Left renal cortex interstitium (tissue), 4 donors: ENCODE data around the gene CAMSAP1. TPM values are rescaled to one million over a fixed set of nuclear protein-coding genes. Genes with fewer than 3 reads are reported as not detected.
"Not testable (repeated sequence)": the region's sequence is repeated elsewhere in the genome, so short reads cannot be mapped to it uniquely, and the experiment has no call there.

Experiments
- DNase-seq, 4 donors: peaks; one replicate each; pipeline ENCODE4 v3.0.0-alpha.2; 2013; ENCODE audit warnings: low read depth in 4 of 4, low spot score in 2 of 4, missing footprints in 1 of 4
- polyA plus RNA-seq, 4 donors: library from polyadenylated mRNA; unstranded; fragments of 120-200 nt; gene quantifications; one replicate each; pipeline ENCODE4 v1.2.1, GENCODE V29; 2013; ENCODE audit not compliant: insufficient read length in 4 of 4

CAMSAP1 gene
- polyA plus RNA-seq, 4 donors = 21.9 to 28.1 (median 23.9) TPM

DNA sequence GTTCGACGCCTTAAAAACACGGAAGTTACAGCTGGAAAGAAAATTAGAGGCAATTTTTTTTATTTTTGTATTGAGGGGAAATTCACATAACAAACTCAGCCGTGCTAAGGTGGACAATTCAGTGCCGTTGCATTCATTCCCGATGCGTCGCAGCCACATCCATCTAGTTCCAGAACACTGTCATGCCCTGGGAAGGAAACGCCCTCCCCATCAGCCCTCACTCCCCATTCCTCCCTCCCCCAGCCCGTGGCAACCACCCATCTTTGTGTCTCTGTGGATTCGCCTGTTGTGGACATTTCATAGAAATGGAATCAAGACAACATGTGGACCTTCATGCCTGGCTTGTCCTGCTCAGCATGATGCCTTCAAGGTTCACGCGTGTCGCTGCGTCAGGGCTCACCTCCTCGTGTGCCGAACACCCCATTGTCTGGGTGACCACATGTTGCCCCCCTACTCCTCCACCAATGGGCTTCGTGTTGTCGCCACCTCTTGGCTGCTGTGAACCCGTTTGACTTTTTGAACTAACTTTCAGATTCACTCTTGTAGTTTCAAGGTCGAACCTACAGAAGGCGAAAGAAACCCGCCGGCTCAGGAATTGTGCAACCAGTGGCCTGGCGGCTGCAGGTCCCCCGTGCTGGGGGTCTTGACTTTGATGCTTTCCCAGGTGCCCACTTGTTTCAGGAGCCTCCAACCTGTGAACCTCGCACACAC lies 17.4 kb upstream of the CAMSAP1 start:
- no peak for DNase-seq

DNA sequence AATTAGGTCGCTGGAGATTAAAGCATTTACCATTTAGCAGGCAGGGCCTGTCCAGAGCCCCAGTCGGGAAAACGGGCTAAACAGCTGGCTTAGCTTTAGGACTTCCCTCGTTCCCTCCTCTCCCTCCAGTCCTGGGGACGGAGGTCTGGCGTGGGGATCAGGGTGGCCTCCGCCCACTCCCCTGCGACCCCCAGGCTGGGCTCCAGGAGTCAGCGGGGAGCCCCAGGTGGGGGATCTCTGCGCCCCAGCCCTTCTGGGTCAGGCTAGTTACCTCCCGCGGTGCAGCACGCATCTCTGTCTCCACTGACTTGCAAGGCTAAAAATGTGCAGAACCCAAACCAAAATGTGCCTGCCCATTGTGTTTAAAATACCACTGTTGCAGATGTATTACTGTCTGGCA lies 16.2 kb upstream of the CAMSAP1 start:
- no peak for DNase-seq

GRCh38 chr9:135921749-135922310 lies 14.5 kb upstream of the CAMSAP1 start:
- DNase-seq = no peak

- DNase-seq = no peak
These were observed 13.7 kb upstream of the CAMSAP1 start for GRCh38 chr9:135920973-135921585.

GRCh38 chr9:135920256-135920930 lies 13.0 kb upstream of the CAMSAP1 start:
- DNase-seq = no peak

GRCh38 chr9:135919318-135919890 lies 12.1 kb upstream of the CAMSAP1 start:
- no peak for DNase-seq

DNA sequence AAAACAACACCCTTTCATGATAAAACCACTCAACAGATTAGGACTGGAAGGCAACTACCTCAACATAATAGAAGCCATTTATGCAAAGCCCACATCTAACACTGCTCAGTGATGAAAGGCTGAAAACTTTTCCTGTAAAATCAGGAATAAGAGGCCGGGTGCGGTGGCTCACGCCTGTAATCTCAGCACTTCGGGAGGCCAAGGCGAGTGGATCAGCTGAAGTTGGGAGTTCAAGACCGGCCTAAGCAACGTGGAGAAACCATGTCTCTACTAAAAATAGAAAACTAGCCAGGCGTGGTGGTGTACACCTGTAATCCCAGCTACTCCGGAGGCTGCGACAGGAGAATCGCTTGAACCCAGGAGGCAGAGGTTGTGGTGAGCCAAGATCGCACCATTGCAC lies 8.9 kb upstream of the CAMSAP1 start:
- not testable (repeated sequence) for DNase-seq

- no peak for DNase-seq
These were observed 7.6 kb upstream of the CAMSAP1 start for GRCh38 chr9:135914921-135915320.

DNA sequence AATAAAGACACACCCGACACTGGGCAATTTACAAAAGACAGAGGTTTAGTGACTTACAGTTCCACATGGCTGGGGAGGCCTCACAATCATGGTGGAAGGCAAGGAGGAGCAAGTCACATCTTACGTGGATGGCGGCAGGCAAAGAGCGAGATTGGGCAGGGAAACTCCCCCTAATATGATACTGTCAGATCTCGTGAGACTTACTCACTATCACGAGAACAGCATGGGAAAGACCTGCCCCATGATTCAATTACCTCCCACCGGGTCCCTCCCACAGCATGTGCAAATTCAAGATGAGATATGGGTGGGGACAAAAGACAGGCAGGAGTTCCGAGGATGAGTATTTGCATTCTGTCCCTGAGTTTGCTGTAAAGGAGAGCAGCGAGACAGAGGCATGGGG lies 3.9 kb upstream of the CAMSAP1 start:
- DNase-seq = not testable (repeated sequence)

DNA sequence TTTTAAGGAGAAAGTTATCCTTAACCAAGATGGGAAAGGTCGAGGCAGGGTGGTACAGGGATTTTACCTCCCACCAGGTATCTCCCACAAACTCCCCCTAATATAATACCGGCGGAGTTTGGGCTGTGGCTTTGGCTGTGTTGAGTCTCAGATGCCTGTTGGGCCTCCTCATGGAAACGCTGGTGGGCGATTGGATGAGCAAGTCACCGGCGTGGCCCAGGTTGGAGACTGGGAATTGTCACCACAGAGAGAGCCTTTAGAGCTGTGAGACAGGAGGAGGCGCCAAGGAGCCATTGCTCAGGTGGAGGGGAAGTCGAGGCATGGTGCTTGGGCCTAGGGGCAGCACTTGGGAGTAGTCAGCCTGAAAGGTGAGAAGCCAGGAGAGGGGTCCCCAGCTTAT lies 3.4 kb upstream of the CAMSAP1 start:
- no peak for DNase-seq

- DNase-seq = no peak
These were observed 2.9 kb upstream of the CAMSAP1 start for GRCh38 chr9:135910216-135910615.

DNA sequence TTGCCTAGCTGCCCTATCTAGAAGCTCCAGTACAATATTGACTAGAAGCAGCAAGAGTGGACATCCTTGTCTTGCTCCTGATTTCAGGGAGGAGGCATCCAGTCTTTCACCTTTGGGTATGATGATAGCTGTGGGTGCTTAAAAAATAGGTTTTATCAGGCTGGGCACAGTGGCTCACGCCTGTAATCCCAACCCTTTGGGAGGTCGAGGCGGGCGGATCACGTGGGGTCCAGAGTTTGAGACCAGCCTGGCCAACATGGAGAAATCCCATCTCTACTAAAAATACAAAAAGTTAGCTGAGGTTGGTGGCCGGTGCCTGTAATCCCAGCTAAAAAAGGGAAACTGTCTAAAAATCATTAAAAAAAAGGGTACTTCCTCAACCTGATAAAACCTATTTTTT lies 2.0 kb upstream of the CAMSAP1 start:
- no peak for DNase-seq

- DNase-seq = no peak
These were observed 1.4 kb upstream of the CAMSAP1 start for GRCh38 chr9:135908754-135909204.

- DNase-seq = no peak
These were observed 877 bp upstream of the CAMSAP1 start for GRCh38 chr9:135908093-135908753.

DNA sequence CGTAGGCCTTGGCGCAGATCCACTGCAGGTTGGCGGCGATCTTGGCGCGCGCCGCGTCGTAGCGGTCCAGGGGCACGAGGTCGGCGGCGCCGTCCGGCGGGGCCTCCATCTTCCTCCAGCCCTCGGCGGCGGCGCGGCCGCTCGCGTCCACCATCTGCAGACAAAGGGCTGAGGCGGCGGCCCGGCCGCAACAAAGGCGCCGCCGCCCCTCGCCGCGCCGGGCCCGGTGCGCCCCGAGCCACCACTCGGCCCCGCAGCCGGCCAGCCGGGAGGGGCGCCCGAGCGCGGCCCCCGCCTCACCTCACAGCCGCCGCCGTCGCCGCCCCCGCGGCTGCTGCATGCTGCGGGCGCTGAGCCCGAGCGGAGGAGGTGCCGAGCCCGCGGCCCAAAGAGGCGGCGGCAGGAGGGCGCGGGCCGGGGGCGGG lies 328 bp downstream of the CAMSAP1 start:
- no peak for DNase-seq

DNA sequence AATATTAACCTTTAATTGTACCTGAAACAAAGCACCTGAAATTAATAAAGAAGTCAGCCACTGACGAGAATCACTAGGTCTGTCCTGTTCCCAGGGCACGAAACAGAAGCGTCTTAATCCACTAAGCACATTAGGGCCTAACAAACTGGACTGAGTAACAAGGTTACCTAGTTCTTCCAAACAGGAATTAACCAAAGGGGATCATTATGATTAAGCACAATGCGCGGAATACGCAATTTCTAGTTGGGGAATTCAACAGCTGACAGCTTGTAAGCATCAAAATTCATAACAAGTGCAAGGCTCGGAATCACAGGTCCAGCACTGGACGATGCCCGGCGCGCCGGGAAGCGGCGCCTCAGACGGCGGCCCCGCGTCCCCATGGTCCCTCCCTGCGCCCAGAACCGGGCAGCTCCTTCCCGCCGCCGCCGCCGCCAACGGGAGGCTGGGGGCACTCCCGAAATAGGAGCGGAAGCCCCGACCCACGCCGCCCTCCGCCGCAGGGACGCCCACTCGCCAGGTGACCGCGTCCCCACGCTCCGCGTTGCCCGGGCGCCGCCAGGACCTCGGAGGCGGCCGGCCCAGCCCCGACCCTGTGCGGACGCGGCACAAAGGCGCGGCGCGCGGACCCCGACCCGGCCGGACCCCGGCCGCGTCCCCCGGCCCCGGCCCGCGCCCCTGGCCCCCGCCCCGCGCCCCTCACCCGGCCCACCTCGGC lies 898 bp downstream of the CAMSAP1 start:
- no peak for DNase-seq

DNA sequence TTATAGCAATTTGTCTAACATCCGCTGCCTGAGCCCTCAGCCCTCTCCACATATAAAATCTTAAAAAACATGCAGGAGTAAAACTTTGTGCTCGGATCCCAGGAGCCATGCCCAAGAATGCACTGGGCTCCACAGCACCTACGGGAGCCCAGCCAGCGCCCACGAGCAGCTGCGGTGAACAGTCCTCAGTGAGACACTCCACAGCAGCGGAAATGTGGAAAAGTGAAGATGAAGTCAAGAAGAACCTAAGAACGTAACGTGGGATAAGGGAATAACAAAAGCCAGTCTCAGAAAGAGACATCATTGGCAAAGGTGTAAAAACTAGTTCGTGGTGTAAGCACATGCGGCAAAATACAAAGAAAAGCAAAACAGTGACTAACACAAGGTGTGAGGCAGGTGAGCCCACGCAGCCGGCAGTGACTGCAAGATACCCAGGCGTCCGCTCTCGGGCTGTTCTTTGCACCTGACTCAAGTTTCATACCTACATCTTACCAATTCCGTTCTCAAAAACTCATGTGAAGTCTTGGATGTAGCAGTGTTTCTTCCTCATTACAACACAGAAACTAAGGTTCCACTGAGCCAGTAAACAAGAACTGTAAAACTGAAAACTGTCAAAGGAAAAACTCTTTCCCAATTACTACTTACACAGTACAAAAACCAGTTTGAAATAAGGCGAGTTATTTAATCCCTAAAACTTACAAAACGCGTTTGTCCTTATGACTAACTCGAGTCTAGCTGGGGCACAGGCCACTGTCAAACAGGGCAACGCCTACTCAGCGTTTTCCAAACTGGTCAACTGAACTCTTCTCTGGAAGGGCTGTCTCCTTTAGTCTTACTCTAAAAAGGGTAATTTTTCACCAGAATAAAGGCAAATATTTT lies 1.7 kb downstream of the CAMSAP1 start:
- DNase-seq = no peak

DNA sequence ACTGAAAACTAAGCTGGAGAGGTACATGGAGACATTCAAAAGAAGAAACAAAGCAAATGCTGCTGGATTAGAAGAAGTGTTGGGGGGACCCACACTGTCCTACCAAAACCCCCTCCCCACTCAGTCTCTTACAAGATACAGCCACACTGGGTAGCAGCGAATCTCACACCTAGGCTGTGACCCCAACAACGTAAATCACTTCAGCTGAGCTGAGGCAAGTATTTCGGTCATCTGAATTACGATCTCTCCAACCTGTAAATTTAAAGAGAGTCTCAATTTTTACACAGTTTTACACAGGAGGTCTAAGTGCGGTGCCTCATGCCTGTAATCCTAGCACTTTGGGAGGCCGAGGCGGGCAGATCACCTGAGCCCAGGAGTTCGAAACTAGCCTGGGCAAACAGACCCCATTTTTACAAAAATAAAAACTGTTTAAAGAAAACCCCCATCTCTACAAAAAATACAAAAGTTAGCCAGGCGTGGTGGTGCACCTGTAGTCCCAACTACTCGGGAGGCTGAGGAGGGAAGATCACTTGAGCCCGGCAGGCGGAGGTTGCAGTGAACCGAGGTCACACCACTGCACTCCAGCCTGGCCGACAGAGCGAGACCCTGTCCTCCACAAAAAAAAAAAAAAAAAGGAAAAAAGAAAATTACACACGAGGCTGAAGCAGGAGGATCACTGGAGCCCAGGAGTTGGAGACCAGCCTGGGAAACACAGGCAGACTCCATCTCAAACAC lies 3.4 kb downstream of the CAMSAP1 start:
- no peak for DNase-seq

- no peak for DNase-seq
These were observed 4.0 kb downstream of the CAMSAP1 start for GRCh38 chr9:135903358-135903656.
